HG02973 (cell line): ENCODE results near the gene NTF4.
A peak's percentile ranks its signal among the peaks of the same experiment; 100 is the strongest.

Experiments
- ATAC-seq: cut with Tn5 transposase; IDR thresholded peaks from one replicate; pipeline ENCODE4 v1.9.1; 2021; ENCODE audit warnings: moderate library complexity; ENCODE audit not compliant: unreplicated experiment

The NTF4 gene

GRCh38 chr19:49064768-49065611 lies at the start of gene NTF4:
TSS of gene NTF4 (minus strand) at chr19:49064818. CDS start at chr19:49061997, 2,821 bp downstream.
- no peak for ATAC-seq

- ATAC-seq = peak; percentile 45
These were observed 49.4 kb upstream of the NTF4 start, which contains the start of gene LIN7B for GRCh38 chr19:49113762-49114629. TSS of gene LIN7B (plus strand) at chr19:49114370. CDS start at chr19:49114405, 35 bp downstream.

- no peak for ATAC-seq
These were observed 46.8 kb upstream of the NTF4 start for GRCh38 chr19:49111218-49111998.

GRCh38 chr19:49110567-49110966 lies 45.9 kb upstream of the NTF4 start:
- ATAC-seq = no peak

GRCh38 chr19:49109569-49110233 lies 45.1 kb upstream of the NTF4 start:
- no peak for ATAC-seq

GRCh38 chr19:49109051-49109450 lies 44.4 kb upstream of the NTF4 start:
- ATAC-seq = no peak

GRCh38 chr19:49107625-49108459 lies 43.2 kb upstream of the NTF4 start:
- no peak for ATAC-seq

GRCh38 chr19:49106648-49107135 lies 42.1 kb upstream of the NTF4 start:
- no peak for ATAC-seq

GRCh38 chr19:49104229-49104864 lies 39.7 kb upstream of the NTF4 start:
- no peak for ATAC-seq

- no peak for ATAC-seq
These were observed 38.9 kb upstream of the NTF4 start for GRCh38 chr19:49103331-49104085.

GRCh38 chr19:49102303-49102702 lies 37.7 kb upstream of the NTF4 start:
- ATAC-seq = no peak

- ATAC-seq = no peak
These were observed 36.5 kb upstream of the NTF4 start for GRCh38 chr19:49101160-49101559.

- ATAC-seq = no peak
These were observed 34.2 kb upstream of the NTF4 start for GRCh38 chr19:49098795-49099194.

GRCh38 chr19:49097453-49098288 lies 33.1 kb upstream of the NTF4 start:
- ATAC-seq = no peak

GRCh38 chr19:49094505-49095482 lies 30.2 kb upstream of the NTF4 start:
- no peak for ATAC-seq

GRCh38 chr19:49092686-49093085 lies 28.1 kb upstream of the NTF4 start:
- ATAC-seq = no peak
